Measurements from ENCODE around the gene ATP4B.

Gene ATP4B

DNA sequence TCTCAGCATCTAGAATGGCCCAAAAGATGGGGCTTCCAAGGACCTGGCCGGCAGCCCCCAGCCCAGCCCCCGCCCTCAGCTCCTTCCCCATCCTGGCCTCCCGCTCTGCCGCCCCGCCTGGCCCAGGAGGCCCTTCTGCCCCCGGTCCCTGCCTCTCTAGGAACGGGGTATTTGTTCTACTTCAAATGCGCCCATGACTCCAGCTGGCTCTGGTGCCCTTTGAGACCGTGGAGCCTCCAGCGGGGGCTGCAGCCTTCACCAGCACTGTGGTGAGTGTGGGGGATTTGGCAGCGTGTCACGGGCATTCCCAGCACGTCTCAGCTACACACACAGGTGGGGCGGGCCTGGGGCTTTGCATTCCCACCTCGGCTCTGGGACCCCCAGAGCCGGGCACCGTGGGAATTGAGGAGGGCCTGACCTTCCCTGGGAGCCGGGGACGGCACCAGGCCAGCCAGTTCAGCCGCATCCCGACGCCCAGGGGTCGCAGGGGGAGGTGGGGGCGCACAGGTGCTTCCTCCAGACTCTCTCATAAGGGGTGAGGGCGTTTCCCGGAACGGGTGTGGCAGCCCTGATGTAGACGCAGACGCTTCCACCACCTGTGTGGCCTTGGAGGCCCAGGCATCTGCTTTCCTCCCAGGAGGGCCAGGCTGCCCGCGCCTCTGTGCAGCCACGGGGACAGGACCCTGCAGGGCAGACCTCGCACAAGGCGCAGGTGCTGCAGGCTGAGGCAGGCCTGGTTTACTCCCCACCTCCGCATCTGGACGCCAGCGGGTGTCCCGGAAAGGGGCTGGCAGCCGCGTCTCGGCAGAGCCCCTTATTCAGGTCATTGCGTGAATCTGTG lies 947 bp downstream of the ATP4B start:
- no peak for DNase-seq (ENCODE audit: extremely low read depth in 1 of 2, low read depth in 1 of 2)

DNA sequence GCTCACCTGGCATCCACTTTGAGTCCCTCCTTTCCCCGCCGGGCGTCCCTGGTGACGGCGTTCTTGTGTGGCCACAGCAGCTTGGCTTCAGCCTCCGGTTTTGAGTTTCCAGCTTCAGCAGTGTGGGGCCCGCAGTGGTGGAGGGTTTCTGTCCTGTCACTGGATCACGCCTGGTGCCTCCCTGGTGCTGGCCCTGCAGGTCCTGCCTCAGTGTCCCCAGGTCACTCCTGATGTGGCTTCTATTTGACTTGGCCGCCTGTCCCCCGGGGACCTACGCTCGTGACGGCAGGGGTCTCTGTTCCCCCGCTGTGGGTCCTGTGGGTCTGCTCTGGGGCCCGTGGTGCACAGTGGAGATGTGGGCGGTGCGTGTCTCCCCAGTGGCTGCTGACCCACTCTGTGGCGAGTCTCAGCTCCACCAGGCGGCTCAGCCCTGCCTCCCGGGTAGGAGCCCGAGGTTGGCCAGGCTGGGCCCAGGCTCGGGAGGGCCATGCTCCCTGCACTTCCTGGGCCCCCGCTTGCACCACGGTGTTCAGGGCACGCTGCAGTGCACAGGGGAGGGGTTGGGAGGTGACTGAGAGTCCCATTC lies 1.9 kb downstream of the ATP4B start:
- no peak for DNase-seq (ENCODE audit: extremely low read depth in 1 of 2, low read depth in 1 of 2)

DNA sequence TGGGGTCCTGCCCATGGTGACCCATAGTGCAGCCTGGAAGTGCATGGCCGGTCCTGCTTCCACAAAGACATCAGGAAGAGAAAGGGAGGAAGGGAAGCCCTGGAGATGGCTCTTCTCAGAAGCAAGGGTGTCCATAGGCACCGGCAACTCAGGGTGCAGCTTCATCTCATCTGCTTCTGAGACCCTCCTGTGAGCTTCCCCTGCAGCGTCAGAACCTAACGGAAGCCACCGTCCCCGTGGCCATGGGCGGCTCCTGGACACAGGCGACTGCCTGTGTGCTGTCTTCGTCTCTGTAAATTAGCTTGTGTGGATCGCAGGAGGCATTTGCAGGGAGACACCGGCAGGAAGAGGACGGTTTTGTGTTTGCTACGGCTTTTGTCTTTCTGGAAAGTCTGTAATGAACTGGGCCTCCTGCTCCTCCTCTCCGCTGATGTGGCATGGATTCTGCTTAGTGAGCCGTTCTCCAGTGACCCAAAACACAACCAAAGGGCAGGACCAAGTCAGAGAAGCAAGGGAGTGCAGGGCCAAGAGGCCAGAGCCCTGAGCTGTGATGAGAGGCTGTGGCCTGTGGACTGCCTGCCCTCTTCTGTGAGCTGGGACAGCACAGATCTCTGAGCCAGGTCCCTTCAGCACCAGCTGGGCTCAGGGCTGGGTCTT lies 2.5 kb downstream of the ATP4B start:
- DNase-seq (ENCODE audit: extremely low read depth in 1 of 2, low read depth in 1 of 2): no peak

DNA sequence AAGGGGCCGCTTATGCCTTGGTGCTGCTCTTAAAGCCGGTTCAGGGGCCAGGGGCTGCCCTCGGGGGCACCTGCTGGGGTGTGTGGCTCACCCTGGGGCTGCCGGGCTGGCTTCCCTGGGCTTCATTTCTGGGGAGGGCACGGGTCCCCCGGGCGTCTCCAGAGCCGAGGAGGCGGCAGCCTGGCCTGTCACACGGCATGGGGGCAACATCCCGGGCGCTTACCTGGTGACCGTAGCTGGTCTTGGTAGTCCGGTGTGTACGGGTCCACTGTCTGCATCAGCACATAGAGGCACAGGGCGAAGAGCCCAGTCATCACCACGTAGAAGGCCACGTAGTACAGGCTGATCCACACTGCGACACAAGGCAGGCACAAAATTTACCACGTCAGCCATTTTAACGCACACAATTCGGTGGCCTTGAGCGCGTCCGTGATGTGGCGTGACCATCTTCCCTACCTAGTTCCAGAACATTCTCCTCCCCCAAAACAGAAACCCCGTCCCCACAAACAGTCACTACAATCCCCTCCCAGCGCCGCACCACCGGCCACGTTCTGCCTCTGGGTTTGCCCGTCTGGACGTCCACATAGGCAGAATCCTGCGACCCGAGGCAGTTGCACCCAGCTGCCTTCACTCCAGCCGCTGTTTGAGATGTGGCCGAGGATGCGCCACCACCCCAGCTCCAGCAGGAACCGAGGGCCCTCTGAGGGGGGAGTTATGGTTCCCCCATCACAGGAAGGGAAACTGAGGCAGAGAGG lies 3.2 kb downstream of the ATP4B start:
- DNase-seq (ENCODE audit: extremely low read depth in 1 of 2, low read depth in 1 of 2): no peak

DNA sequence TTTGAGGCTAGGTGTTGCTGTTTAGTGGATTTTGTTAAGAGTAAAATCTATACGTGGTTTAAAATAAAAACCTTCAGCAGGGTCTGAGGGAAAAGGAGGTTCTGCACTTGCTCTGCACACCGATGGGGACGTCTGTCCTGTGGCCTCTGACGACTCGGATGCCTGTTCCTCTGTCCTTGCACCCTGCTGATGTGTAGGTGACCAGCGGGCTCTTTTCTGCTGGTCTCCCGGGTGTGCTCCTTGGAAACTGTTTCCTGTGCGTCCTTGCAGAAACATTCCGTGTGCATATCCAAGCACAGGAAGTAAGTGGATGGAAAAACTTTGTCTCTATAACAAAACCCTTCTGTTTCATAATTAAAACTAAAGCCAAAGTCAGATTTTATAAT lies 3.8 kb downstream of the ATP4B start:
- no peak for DNase-seq (ENCODE audit: extremely low read depth in 1 of 2, low read depth in 1 of 2)

DNA sequence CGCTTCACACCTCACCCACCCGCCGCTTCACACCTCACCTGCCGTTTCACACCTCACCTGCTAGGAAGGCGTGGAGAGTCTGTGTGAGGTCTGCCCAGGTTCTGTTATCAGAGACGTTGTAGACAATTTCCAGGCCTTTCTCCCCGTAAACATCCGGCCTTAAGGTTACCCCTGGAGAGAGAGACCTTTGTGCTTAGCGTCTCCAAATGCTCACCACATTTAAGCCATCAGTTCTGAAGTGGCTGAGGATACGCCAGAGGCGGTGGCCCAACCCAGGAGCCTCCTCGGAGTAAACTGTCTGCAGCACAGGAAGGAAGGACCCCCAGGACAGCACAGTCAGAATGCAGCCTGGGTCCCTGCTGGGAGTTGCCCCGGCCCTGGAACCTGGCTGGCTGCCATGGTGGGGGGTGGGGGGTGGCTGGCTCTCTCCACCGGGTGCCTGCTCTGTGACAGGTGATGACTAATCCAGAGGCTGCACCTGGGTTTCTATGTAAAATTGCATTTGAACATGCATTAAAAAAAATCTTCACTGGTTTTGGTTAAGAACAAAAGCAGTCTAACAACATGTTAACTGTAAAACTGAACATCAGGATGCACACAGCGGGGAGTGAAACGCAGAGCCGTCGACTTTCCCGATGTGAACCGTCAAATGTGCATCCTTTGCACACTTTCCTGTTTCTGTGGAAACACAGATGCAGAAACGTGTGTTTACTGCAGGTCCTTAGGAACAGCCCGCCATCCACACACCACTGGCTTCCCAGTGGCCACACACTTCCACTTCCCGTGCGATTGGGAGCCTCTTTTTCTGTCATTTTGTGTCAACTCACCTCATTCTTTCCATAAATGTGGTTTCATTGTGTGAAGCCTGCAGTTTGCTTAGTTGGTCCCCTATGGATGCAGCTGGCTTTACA lies 4.5 kb downstream of the ATP4B start:
- no peak for DNase-seq (ENCODE audit: extremely low read depth in 1 of 2, low read depth in 1 of 2)

DNA sequence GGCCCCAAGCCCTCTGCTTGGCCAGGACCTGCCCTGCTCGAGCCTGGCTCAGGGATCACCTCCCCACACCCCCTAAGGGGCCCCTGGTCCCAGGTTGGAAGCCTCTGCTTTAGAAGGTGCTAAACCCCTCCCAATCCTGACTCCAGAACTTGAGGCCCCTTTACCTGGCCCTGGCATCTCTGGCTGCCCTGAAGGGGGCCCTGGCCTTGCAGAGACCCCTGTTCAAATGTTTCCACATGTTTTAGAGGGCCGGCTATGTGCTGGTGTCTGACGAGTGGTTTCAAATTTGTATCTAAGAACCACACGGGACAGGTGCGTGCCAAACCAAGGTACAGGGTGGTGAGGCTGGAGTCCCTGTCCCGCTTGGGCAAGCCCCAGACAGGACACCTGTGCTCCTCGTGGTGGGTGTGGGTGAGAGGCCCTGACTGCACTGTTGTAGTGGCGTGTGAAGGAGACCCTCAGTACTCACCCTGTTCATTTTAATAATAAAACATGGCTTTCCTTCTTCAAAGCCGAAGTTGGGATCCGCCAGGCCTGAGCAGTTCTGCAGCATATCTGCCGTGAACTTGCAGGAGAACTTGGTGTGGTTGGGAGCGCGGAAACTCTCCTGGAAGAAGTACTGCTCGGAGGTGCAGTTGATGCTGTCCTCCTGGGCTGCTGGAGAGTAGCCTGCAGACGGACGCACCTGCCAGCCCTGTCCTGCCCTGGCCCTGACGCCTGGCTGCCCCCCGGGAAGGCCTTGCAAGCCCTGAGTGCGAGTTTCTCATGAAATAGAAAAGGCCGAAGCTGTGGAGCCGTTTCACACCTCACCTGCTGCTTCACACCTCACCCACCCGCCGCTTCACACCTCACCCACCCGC lies 5.4 kb downstream of the ATP4B start:
- DNase-seq (ENCODE audit: extremely low read depth in 1 of 2, low read depth in 1 of 2): no peak

DNA sequence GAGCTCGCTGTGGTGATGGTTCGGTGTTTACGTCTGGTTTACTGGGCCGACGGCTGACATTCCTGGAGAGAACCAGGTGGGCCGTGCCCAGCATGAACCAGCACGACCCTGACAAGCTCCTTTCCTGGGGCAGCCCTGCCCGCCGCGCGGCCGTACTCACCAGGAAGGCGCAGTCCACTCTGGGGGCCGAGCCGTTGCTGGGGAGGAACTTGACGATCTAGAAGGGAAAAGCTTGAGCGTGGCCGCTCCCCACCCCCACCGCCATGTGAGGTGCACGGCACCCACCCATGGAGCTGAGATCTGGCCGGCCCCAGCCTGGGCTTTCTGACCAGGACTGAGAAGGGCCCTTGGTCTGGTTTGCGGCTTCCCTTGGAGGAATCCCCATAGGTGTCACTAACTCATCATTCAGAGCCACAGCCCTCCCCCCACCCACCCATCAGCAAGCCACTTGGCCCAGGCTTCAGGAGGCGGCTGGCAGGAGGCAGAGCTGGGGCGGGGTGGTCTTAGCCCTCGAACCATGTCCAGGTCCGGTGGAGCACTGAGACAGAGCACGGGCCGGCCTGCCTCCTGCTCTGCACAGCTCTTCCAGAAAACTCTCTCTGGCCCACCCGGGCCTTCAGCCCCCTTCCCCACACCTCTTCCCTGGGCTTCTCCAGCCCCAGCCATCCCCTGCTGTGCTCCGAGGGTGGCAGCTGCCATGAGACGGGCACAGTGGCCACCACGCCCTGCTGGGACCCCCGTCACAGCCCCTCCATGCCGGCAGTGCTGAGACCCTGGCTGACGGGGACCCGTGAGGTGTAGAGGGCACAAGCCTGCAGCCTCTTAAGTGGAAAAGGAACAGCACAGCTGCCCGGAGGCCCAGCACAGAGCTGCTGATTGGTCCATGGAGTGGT lies 6.2 kb downstream of the ATP4B start:
- no peak for DNase-seq (ENCODE audit: extremely low read depth in 1 of 2, low read depth in 1 of 2)

DNA sequence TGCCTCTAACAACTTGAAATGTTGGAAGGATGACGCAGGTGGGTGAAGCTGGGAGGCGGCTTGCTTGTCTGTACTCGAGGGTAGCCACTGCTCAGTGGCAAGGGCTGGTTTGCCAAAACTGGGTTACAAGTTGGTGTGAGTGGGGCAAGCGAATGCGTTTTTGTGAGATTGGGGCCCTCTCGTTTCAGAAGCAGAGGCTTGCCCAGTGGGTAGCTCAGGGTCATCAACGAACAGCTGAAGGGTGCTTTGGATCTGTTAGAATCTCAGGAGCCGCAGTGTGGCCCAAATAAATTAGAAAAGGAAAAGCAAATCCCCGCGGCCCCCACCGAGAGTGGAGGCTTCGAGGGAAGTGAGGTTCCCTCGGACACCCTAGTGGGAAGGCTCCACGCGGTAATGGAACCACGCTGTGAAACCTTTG lies 7.3 kb downstream of the ATP4B start:
- DNase-seq (ENCODE audit: extremely low read depth in 1 of 2, low read depth in 1 of 2): no peak

DNA sequence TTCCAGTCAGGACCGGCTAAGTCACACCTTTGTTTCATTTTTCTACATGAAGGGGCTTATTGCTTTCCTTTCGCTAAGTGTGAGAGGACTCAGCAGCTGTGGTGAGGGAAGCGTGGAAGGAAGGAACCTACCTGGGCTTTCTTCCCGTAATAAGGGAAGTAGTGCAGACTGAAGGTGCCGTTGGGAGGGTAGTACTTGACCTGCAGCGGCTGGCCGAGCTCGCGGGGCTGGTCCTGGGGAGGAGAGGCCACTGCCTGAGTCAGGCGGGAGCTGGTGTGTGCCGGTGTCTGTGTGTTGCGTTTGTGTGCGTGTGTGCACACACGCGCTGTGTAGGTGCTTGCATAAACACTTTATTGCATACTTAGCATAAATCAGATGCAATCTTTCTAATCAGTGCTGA lies 7.7 kb downstream of the ATP4B start:
- no peak for DNase-seq (ENCODE audit: extremely low read depth in 1 of 2, low read depth in 1 of 2)

DNA sequence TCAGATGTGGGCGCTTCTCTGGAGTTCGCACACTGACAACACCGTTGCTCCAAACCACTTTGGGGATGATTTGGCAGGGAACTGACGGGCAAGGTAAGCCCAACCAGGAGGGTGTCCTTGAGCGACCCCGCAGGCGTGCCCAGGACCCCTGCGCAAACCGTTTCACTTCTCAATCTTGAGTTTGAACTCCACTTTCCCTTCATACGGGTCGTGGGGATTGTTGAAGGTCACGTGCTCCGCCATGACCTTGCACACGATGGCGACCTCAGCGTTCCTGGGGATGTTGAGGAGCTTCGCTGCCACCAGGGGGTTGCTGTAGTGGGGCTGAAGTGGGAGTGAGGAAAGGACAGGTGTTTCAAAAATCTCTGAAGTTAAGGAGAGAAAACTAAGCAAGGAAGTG lies 8.8 kb downstream of the ATP4B start:
- no peak for DNase-seq (ENCODE audit: extremely low read depth in 1 of 2, low read depth in 1 of 2)

DNA sequence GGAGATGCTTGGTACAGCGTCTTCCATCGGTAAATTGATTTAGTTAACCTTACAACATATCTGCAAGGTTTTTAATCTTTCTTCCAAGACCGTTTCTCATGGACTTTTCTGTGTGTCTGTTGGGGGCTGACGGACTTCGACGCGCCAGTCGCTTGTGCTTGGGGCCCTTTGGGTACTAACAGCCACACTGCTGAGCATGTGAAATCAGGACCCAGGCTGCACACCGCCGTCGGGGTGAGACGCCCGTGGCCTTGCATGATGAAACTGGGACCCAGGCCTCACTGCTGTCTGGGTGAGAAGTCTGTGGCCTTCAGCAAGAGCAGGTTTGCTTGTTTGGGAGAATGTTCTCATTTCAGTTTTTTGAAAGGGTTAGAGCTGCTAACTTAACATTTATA lies 9.8 kb downstream of the ATP4B start:
- DNase-seq (ENCODE audit: extremely low read depth in 1 of 2, low read depth in 1 of 2): no peak

DNA sequence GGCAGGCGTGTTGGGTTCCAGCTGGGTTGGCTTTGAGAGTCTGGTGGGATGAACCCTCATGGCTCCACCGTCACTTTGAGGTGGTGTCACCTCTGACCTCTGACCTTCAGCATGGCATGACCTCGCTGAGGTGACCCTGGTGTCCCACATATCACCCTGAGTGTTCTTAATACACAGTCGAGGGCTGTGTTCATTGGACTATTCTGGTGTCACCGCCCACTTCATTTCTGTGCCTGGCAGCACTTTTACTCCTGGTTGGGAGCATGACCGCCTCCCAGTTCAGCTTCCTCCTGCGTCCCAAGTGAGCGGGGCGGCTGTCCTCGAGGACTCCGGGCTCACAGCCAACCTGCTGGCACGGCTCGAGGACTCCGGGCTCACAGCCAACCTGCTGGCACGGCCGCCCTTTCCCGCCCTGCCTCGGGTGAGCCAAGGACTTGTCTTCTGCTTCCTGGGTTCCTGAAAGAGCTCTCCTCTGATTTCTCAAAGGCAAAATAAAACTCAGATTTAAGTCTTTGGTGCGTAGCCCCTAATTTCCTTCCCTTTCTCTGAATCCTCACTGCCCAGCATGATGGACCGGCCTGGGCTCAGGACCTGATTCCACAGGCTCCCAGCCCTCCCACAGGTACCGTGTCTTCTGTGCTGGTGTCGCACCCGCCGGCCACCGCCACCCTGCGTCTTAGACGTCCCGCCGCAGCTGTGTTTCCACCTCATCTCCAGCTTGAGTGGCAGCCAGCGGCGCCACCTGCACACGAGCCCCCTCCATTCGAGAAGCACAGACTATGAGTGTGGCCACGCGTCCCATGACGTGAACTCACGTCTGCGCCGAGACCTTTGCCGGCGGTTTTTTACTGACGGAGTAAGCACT lies 10.4 kb downstream of the ATP4B start:
- DNase-seq (ENCODE audit: extremely low read depth in 1 of 2, low read depth in 1 of 2): no peak

DNA sequence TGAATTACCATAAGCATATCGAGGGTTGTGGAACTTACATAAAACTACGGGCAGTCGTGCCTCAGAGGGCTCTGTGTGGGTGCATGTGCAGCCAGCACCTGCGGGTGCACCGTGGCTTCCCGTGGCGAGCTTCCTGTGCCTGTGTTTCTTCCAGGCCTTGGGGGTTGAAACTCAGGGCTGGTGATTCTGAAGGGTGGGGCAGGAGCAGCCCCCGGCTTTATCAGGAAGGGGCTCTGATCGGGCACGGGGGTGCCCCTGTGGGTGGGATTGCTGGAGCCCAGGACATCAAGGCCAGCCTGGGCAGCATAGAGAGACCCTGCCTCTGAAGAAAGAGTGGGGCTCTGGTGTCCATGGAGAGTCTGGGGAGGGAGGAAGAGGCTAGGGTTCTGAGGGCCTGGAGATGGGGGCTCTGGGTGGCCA lies 11.1 kb downstream of the ATP4B start:
- no peak for DNase-seq (ENCODE audit: extremely low read depth in 1 of 2, low read depth in 1 of 2)

DNA sequence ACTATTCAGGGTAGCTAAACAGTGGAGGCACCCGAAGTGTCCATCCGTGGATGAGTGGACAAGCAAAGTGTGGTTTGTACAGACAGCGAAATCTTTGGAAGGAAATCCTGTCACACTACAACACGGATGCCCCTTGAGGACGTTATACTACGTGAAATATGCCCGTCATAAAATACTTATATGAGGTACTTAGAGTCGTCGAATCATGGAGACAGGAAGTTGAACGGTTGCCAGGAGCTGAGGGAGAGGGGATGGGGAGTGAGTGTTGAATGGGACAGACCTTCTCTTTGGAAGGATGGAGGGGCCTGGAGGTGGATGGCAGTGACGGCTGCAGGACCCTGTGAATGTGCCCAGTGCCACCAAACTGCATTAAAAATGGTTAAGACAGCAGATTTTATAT lies 11.6 kb downstream of the ATP4B start:
- no peak for DNase-seq (ENCODE audit: extremely low read depth in 1 of 2, low read depth in 1 of 2)

DNA sequence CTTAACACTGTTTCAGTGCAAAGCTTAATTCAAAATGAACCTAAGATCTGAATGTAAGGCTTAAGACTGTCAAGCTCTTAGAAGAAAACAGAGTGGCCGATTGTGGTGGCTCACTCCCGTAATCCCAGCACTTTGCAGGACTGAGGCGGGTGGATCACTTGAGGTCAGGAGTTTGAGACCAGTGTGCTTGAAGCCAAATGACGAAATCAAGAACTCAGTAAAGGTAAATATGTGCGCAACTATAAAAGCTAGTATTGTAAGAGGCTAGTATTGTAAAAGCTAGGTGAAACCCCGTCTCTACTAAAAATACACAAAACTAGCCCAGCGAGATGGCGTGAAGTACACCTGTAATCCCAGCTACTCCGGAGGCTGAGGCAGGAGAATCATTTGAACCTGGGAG lies 12.7 kb downstream of the ATP4B start:
- DNase-seq (ENCODE audit: extremely low read depth in 1 of 2, low read depth in 1 of 2): no peak

DNA sequence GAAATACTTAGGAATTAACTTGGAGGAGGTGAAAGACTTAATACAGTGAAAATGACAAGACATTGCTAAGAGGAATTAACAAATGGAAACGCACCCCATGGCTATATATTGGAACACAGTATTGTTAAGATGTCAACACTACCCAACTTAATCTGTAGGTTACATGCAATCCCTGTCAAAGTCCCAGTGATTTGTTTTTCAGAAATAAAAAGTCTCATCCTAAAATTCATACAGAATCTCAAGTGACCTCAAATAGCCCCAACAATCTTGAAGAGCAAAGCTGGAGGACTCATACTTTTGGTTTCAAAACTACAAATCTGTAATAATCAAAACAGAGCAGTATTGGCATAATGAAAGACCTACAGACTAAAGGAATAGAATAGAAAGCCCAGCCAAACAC lies 13.2 kb downstream of the ATP4B start:
- no peak for DNase-seq (ENCODE audit: extremely low read depth in 1 of 2, low read depth in 1 of 2)

DNA sequence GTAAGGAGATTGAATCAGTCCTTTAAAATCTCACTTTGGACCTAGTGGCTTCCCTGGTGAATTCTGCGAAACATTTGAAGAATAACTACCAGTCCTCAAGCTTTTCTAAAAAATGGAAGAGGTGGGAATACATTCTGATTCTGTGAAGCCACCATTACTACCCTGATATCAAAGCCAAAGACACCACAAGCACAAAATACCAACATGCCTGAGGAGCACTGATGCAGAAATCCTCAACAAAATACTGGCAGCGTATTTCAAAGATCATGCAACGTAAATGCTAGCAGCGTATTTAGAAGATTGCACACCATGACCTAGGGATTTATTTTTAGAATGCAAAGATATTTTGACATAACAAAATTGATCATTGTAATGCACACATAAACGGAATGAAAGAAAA lies 14.4 kb downstream of the ATP4B start:
- DNase-seq (ENCODE audit: extremely low read depth in 1 of 2, low read depth in 1 of 2): no peak

Measured in stimulated activated CD8-positive, alpha-beta memory T cell treated with anti-CD3 and anti-CD28 coated beads, Interleukin-7, amount 100 ng/mL, for 48 hours (primary cell).